HEK293 (cell line): ENCODE results near the gene PITPNM1.

ENCODE experiments used
- CTCF ChIA-PET: fragments of 350-600 bp; formaldehyde crosslinking; extraction: SDS; loops from one replicate; lab custom pipeline; 2021; ENCODE audit warnings: antibody characterized with exemption; lab: Yijun Ruan, JAX
- POLR2A ChIA-PET: fragments of 300-600 bp; formaldehyde crosslinking; extraction: SDS; loops from one replicate; lab custom pipeline; 2020; ENCODE audit warnings: antibody characterized with exemption, inconsistent platforms; lab: Yijun Ruan, JAX
- H3K27ac ChIP-seq: fragments of 200-500 bp; sonication (Bioruptor generic); 2 replicates; pipeline ENCODE4 v1.5.1; 2014; ENCODE audit warnings: low read depth, low read length, control low read depth, inconsistent platforms; ENCODE audit errors: extremely low read depth
- H3K36me3 ChIP-seq, 2 experiments: fragments of 200-500 bp in 1 of 2; sonication (Bioruptor generic) in 1 of 2; 1 replicate in 1 of 2; 2 replicates in 1 of 2; pipeline ENCODE4 v1.5.1; 2014 to 2017; ENCODE audit warnings: inconsistent platforms in 2 of 2, low read length in 2 of 2; ENCODE audit not compliant: control insufficient read depth in 2 of 2, insufficient read depth in 1 of 2
- H3K4me1 ChIP-seq: fragments of 200-500 bp; sonication (Bioruptor generic); 2 replicates; pipeline ENCODE4 v1.5.1; 2014; ENCODE audit warnings: mild to moderate bottlenecking, low read length, inconsistent platforms; ENCODE audit not compliant: control insufficient read depth, insufficient read depth
- H3K4me3 ChIP-seq: 2 replicates; pipeline ENCODE4 v1.5.1; 2011; ENCODE audit warnings: low read depth, mild to moderate bottlenecking, control low read depth, low read length, moderate library complexity
- H3K9me3 ChIP-seq: fragments of 200-500 bp; sonication (Bioruptor generic); 2 replicates; pipeline ENCODE4 v1.5.1; 2014; ENCODE audit warnings: low read depth, low read length, inconsistent platforms; ENCODE audit not compliant: control insufficient read depth, insufficient read depth
- CTCF ChIP-seq: fragments of 450-650 bp; formaldehyde crosslinking; IDR thresholded peaks from 2 replicates; pipeline ENCODE4 v1.5.1; 2016; ENCODE audit warnings: missing biosample characterization, missing genetic modification characterization
- HIC1 ChIP-seq: fragments of 450-650 bp; formaldehyde crosslinking; IDR thresholded peaks from 2 replicates; pipeline ENCODE4 v1.5.1; 2016; ENCODE audit warnings: missing biosample characterization, missing genetic modification characterization
- IKZF3 ChIP-seq: fragments of 450-650 bp; IDR thresholded peaks from 2 replicates; pipeline ENCODE4 v1.5.0; 2018; ENCODE audit warnings: missing biosample characterization, mild to moderate bottlenecking, missing genetic modification characterization, moderate library complexity
- KLF1 ChIP-seq: fragments of 450-650 bp; formaldehyde crosslinking; IDR thresholded peaks from 2 replicates; pipeline ENCODE4 v1.5.1; 2016; ENCODE audit warnings: missing biosample characterization, missing genetic modification characterization
- KLF16 ChIP-seq: fragments of 450-650 bp; formaldehyde crosslinking; IDR thresholded peaks from 2 replicates; pipeline ENCODE4 v1.5.1; 2017; ENCODE audit warnings: missing biosample characterization, missing genetic modification characterization
- KLF17 ChIP-seq: fragments of 450-650 bp; formaldehyde crosslinking; IDR thresholded peaks from 2 replicates; pipeline ENCODE4 v1.5.1; 2016; ENCODE audit warnings: missing biosample characterization, missing genetic modification characterization
- YY1 ChIP-seq: fragments of 450-650 bp; formaldehyde crosslinking; IDR thresholded peaks from 2 replicates; pipeline ENCODE4 v1.5.1; 2018; ENCODE audit warnings: missing biosample characterization, missing genetic modification characterization
- ZBTB17 ChIP-seq: fragments of 450-650 bp; formaldehyde crosslinking; IDR thresholded peaks from 2 replicates; pipeline ENCODE4 v1.5.1; 2016; ENCODE audit warnings: missing biosample characterization, missing genetic modification characterization
- ZBTB8A ChIP-seq: fragments of 450-650 bp; formaldehyde crosslinking; IDR thresholded peaks from 2 replicates; pipeline ENCODE4 v1.5.1; 2016; ENCODE audit warnings: missing biosample characterization, missing genetic modification characterization
- ZIC2 ChIP-seq: fragments of 450-650 bp; formaldehyde crosslinking; IDR thresholded peaks from 2 replicates; pipeline ENCODE4 v1.5.1; 2016; ENCODE audit warnings: missing biosample characterization, missing genetic modification characterization
- ZNF26 ChIP-seq: fragments of 450-650 bp; formaldehyde crosslinking; IDR thresholded peaks from 2 replicates; pipeline ENCODE4 v1.5.1; 2016; ENCODE audit warnings: missing biosample characterization, missing genetic modification characterization
- ZNF335 ChIP-seq: fragments of 450-650 bp; formaldehyde crosslinking; conservative IDR thresholded peaks from 2 replicates; pipeline ENCODE4 v1.5.1; 2016; ENCODE audit warnings: missing biosample characterization, missing genetic modification characterization
- ZNF398 ChIP-seq: fragments of 450-650 bp; formaldehyde crosslinking; IDR thresholded peaks from 2 replicates; pipeline ENCODE4 v1.5.1; 2017; ENCODE audit warnings: missing biosample characterization, missing genetic modification characterization
- ZNF404 ChIP-seq: fragments of 450-650 bp; formaldehyde crosslinking; IDR thresholded peaks from 2 replicates; pipeline ENCODE4 v1.5.1; 2017; ENCODE audit warnings: missing biosample characterization, missing genetic modification characterization
- ZNF449 ChIP-seq: fragments of 450-650 bp; formaldehyde crosslinking; IDR thresholded peaks from 2 replicates; pipeline ENCODE4 v1.5.1; 2017; ENCODE audit warnings: missing biosample characterization, mild to moderate bottlenecking, missing genetic modification characterization, moderate library complexity
- ZNF48 ChIP-seq: fragments of 450-650 bp; formaldehyde crosslinking; IDR thresholded peaks from 2 replicates; pipeline ENCODE4 v1.5.1; 2016; ENCODE audit warnings: missing biosample characterization, missing genetic modification characterization
- ZNF600 ChIP-seq: fragments of 450-650 bp; formaldehyde crosslinking; IDR thresholded peaks from 2 replicates; pipeline ENCODE4 v1.5.1; 2016; ENCODE audit warnings: missing biosample characterization, missing genetic modification characterization
- ZNF639 ChIP-seq: fragments of 450-650 bp; formaldehyde crosslinking; IDR thresholded peaks from 2 replicates; pipeline ENCODE4 v1.5.1; 2016; ENCODE audit warnings: missing biosample characterization, missing genetic modification characterization
- ZNF654 ChIP-seq: fragments of 450-650 bp; formaldehyde crosslinking; IDR thresholded peaks from 2 replicates; pipeline ENCODE4 v1.5.1; 2016; ENCODE audit warnings: low read depth, missing biosample characterization, missing genetic modification characterization
- ZNF660 ChIP-seq: fragments of 450-650 bp; IDR thresholded peaks from 2 replicates; pipeline ENCODE4 v1.5.1; 2018; ENCODE audit warnings: missing biosample characterization, mild to moderate bottlenecking, missing genetic modification characterization

Gene PITPNM1

GRCh38 chr11:67506426-67507051 is 1.4 kb upstream of the PITPNM1 start:
- H3K4me3 ChIP-seq = no peak overlapping the region
- CTCF ChIA-PET = interaction anchor here (0.6 to 1.7 kb wide), 7 partner anchors 12 to 260 kb away, joined by 3 to 7 read pairs (median 4); partner anchors contain the start of genes PPP1CA and RAD9A
- no peaks in the 10 kb centered on the region for H3K9me3 ChIP-seq
- no peak for TF ChIP-seq ZNF26 (tag by site-specific recombination)
- TF ChIP-seq KLF16 (tag by site-specific recombination) = no peak
- TF ChIP-seq ZNF48 (tag by site-specific recombination) = no peak
- no peak for TF ChIP-seq CTCF
- no peak for TF ChIP-seq ZNF398
- no peak for TF ChIP-seq YY1 (tag by site-specific recombination)
- no peaks in the 10 kb centered on the region for H3K4me1 ChIP-seq
- POLR2A ChIA-PET = no interaction called here
- no peak overlapping the region for H3K27ac ChIP-seq
- peaks cover 0 to 22% of the 10 kb centered on the region in 2 experiments; a peak in 1 of 3 replicates for H3K36me3 ChIP-seq

GRCh38 chr11:67505605-67506396 is 638 bp upstream of the PITPNM1 start:
- CTCF ChIA-PET = interaction anchor here (0.6 to 1.7 kb wide), 9 partner anchors 13 to 259 kb away, joined by 3 to 7 read pairs (median 4); partner anchors contain the start of genes GSTP1, PPP1CA and RAD9A
- H3K9me3 ChIP-seq = no peaks in the 10 kb centered on the region
- peak overlapping the region; percentile 20 for H3K27ac ChIP-seq
- peaks cover 0 to 29% of the 10 kb centered on the region in 2 experiments; a peak in 1 of 3 replicates for H3K36me3 ChIP-seq
- H3K4me1 ChIP-seq = no peaks in the 10 kb centered on the region
- POLR2A ChIA-PET = interaction anchor here (0.6 to 2.2 kb wide), 3 partner anchors 37 to 301 kb away, joined by 4 to 12 read pairs (median 5); partner anchors contain the start of genes PPP1CA and TMEM134
- H3K4me3 ChIP-seq = no peak overlapping the region
- peak; percentile 85 for TF ChIP-seq ZBTB8A
- no peak for TF ChIP-seq ZNF404
- TF ChIP-seq ZNF654 (tag by site-specific recombination) = peak; percentile 35
- peak; percentile 54; the same call in 1 of the 2 replicates for TF ChIP-seq KLF17 (tag by site-specific recombination)
- peak; percentile 58; the same call in 1 of the 2 replicates for TF ChIP-seq ZNF660
- TF ChIP-seq ZIC2 (tag by site-specific recombination) = peak; percentile 71
- TF ChIP-seq ZNF335 = peak; percentile 64
- TF ChIP-seq ZNF600 (tag by site-specific recombination) = peak; percentile 53; the same call in 1 of the 2 replicates
- peak; percentile 69; the same call in 1 of the 2 replicates for TF ChIP-seq IKZF3
- TF ChIP-seq ZNF449 (tag by site-specific recombination) = peak; percentile 43; the same call in 1 of the 2 replicates
- peak; percentile 93 for TF ChIP-seq HIC1 (tag by site-specific recombination)
- TF ChIP-seq ZNF639 (tag by site-specific recombination) = 0 out of 2 replicates have a peak, but pooled peaks have one; percentile 26
- TF ChIP-seq KLF1 (tag by site-specific recombination) = peak; percentile 74
- peak; percentile 87 for TF ChIP-seq ZBTB17 (tag by site-specific recombination)
